ENCODE measurements around the gene CNGA4. TPM values are rescaled to one million over a fixed set of nuclear protein-coding genes. Genes with fewer than 3 reads are reported as not detected.

CNGA4 gene, protein sequence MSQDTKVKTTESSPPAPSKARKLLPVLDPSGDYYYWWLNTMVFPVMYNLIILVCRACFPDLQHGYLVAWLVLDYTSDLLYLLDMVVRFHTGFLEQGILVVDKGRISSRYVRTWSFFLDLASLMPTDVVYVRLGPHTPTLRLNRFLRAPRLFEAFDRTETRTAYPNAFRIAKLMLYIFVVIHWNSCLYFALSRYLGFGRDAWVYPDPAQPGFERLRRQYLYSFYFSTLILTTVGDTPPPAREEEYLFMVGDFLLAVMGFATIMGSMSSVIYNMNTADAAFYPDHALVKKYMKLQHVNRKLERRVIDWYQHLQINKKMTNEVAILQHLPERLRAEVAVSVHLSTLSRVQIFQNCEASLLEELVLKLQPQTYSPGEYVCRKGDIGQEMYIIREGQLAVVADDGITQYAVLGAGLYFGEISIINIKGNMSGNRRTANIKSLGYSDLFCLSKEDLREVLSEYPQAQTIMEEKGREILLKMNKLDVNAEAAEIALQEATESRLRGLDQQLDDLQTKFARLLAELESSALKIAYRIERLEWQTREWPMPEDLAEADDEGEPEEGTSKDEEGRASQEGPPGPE
- not detected in 2 replicates for total RNA-seq

DNA sequence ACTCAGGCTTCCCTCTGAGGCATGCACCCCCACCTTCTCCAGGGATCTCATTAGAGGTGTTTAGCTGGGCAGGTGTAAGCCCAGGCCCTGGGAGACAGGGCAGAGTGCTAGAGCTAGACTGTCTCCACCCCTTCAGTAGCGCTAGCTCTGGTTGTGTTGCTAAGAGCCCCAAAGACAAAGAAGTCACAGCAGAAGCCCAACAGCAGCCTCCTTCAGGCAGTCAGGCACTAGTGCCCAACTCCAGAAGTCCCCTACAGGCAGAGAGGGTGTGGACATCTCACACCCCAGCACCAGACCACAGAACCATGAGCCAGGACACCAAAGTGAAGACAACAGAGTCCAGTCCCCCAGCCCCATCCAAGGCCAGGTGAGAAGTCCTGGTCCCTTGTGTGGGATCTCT is at the start of gene CNGA4:
CNGA4 (plus strand) TSS at position 188 of the 400 bp plus-strand sequence; CDS start at position 306, 118 bp downstream.

DNA sequence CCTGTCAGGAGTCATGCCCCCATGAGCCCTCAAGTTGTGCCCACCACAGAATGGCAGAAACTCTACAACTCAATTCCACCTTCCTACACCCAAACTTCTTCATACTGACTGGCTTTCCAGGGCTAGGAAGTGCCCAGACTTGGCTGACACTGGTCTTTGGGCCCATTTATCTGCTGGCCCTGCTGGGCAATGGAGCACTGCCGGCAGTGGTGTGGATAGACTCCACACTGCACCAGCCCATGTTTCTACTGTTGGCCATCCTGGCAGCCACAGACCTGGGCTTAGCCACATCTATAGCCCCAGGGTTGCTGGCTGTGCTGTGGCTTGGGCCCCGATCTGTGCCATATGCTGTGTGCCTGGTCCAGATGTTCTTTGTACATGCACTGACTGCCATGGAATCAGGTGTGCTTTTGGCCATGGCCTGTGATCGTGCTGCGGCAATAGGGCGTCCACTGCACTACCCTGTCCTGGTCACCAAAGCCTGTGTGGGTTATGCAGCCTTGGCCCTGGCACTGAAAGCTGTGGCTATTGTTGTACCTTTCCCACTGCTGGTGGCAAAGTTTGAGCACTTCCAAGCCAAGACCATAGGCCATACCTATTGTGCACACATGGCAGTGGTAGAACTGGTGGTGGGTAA is 39.6 kb upstream of the CNGA4 start, which contains the start of gene OR52W1:
OR52W1 (plus strand) TSS at position 51 of the 637 bp plus-strand sequence; CDS start at position 51, 0 bp downstream.

DNA sequence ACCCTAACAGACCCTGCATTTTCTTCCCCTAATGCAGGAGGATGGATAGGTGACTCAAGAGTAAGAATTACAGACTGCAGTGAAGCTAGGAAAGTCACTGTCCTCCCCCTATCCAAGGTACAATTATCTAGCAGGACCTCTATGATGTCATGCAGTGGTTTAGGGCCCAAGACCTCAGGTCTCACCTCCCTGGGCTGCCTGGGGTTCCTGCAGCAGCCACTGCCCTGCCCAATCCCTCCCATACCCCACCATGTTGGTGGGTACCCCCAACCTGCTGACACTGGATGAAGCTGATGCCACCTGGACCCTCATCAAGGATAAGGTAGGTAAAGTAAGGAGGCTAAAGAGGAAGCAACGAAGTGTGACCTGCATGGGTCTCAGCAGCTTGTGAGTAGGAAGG is 33.5 kb upstream of the CNGA4 start, which contains the start of gene C11orf42:
C11orf42 (plus strand) TSS at position 192 of the 400 bp plus-strand sequence; CDS start at position 251, 59 bp downstream.

DNA sequence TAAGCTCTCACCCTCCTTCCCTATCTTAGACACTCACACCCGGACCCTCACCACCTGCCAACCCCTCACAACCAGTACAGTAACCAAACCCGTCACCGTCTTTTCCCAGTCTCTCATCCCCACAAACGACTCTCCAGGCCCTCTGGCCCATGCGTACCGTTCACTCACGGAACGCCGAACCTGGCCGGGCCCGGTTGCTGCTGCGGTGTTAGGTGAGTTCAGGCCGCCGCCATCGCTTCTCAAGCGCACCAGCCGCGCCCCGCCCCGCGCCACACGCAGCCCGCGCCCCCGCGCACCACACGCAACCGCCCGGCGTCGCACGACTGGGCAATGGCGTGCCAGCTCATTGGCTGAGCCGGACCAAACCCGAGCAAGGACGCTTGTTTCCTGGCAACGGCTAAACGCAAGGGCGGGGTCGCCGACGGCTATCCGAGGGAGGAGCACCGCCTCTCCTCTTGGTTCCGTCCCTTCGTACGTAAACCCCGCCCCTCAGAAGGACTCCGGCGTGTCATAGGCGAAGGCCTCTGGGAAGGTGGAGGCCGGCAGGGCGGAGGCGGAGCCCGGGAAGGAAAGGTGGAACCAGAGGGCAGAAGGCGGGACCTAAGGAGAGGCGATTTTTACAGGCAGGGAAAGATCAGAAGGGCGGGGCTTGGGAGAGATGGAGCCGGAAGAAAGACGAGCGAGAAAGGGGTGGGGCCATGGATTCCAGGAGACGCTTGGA is 4.3 kb upstream of the CNGA4 start, which contains the start of gene FHIP1B:
FHIP1B (minus strand) TSS at position 250 of the 721 bp plus-strand sequence. CDS start 10,120 bp downstream, outside the sequence.

Other genes with a start within 250 kb of the CNGA4 start
- not detected in 2 replicates for gene OR56A4, start 232.1 kb upstream of the CNGA4 start, total RNA-seq
- 0.19 TPM in 1 of 2 replicates, not detected in the other for gene OR56A1, start 208.3 kb upstream of the CNGA4 start, total RNA-seq
- gene OR56B4, start 131.4 kb upstream of the CNGA4 start, total RNA-seq, result not detected in 2 replicates
- gene OR52B2, start 68.8 kb upstream of the CNGA4 start, total RNA-seq, result not detected in 2 replicates
- gene OR52W1, start 39.9 kb upstream of the CNGA4 start, total RNA-seq, result not detected in 2 replicates
- not detected in 2 replicates for gene C11orf42, start 33.5 kb upstream of the CNGA4 start, total RNA-seq
- gene FHIP1B, start 4.5 kb upstream of the CNGA4 start, total RNA-seq, result 7.4 and 9.0 TPM in 2 replicates
- not detected in 2 replicates for gene CCKBR, start 20.7 kb downstream of the CNGA4 start, total RNA-seq
- gene CAVIN3, start 81.4 kb downstream of the CNGA4 start, total RNA-seq, result 39.6 and 119 TPM in 2 replicates
- 13.0 and 23.2 TPM in 2 replicates for gene SMPD1, start 151.4 kb downstream of the CNGA4 start, total RNA-seq
- gene APBB1, start 180.0 kb downstream of the CNGA4 start, total RNA-seq, result 46.8 and 56.2 TPM in 2 replicates
- gene HPX, start 201.9 kb downstream of the CNGA4 start, total RNA-seq, result 0.28 and 0.36 TPM in 2 replicates
- gene TRIM3, start 234.9 kb downstream of the CNGA4 start, total RNA-seq, result 19.3 and 37.8 TPM in 2 replicates
- 40.9 and 45.9 TPM in 2 replicates for gene ARFIP2, start 242.2 kb downstream of the CNGA4 start, total RNA-seq
- 19.6 and 21.1 TPM in 2 replicates for gene TIMM10B, start 242.4 kb downstream of the CNGA4 start, total RNA-seq

Data from endothelial cell of coronary artery (primary cell).